Adrenal gland (tissue), 5 donors: Measurements from ENCODE around the gene GNAQ.
"Not testable (repeated sequence)": the region's sequence is repeated elsewhere in the genome, so short reads cannot be mapped to it uniquely, and the experiment has no call there.

ENCODE experiments used
- CTCF ChIP-seq, 6 experiments: fragments of 450-650 bp in 4 of 6; fragments of 200-600 bp in 2 of 6; sonication (generic) in 1 of 6; IDR thresholded peaks; 1 replicate in 5 of 6; 2 replicates in 1 of 6; pipeline versions ENCODE4 v1.5.1 to v1.8.0; 2016 to 2021; ENCODE audit warnings: antibody characterized with exemption in 6 of 6, mild to moderate bottlenecking in 2 of 6, moderate library complexity in 1 of 6
- POLR2A ChIP-seq, 2 donors: fragments of 450-650 bp; IDR thresholded peaks; one replicate each; pipeline ENCODE4 v1.6.1; 2017; ENCODE audit warnings: antibody characterized with exemption in 2 of 2, mild to moderate bottlenecking in 2 of 2, moderate library complexity in 1 of 2
- donor health status: DM: no; HTN: no; CAD: no.

- not testable (repeated sequence) for TF ChIP-seq CTCF, POLR2A (IDR thresholded peaks at IDR 0.05)
Observed at GRCh38 chr9:77863638-77864037, 168.0 kb downstream of the GNAQ start.
